ES-I3 (cell line): ENCODE results near the gene MAML1.

ENCODE experiments used
- H3K36me3 ChIP-seq: 2 replicates; pipeline ENCODE4 v1.6.1; 2013; ENCODE audit warnings: mild to moderate bottlenecking, low read length, control low read depth, moderate library complexity; ENCODE audit not compliant: insufficient read depth
- H3K4me1 ChIP-seq: 2 replicates; pipeline ENCODE4 v1.6.1; 2013; ENCODE audit warnings: mild to moderate bottlenecking, control low read depth, low read length; ENCODE audit not compliant: insufficient read depth
- H3K9ac ChIP-seq: 2 replicates; pipeline ENCODE4 v1.6.1; 2013; ENCODE audit warnings: low read depth, mild to moderate bottlenecking, low read length, moderate library complexity
- H3K9me3 ChIP-seq: 2 replicates; pipeline ENCODE4 v1.6.1; 2013; ENCODE audit warnings: mild to moderate bottlenecking, low read length, moderate library complexity; ENCODE audit not compliant: control insufficient read depth, insufficient read depth

Gene MAML1

DNA sequence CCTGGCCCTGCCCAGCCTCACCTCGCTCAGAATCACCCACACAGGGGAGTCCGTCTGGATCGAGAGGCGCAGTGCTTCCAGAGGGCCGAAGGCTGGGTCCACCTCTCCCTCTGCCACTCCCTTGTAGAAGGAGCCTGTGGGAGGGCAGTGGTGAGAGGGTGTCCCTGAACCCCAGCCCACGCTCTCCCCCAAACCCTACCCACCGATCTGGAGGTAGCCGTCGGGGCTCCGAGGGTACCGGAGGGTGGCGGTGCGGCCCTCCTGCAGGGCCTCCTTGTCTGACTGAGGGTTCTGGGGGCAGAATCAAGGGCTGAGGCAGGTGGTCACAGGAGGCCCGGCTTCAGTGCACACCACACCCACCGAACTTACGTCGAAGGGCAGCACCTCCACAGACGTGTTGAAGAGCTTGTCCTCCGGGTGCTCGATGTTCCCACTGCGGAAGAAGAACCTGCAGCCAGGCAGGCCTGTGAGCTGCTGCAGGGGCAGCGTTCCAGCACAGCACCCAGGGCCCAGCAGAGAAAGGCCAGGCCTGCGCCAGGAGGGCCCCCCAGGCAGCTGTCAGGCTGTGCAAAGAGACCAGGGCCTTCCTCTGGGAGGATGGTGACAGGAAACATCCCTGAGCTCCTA, 65.6 kb downstream of the MAML1 start:
- Histone ChIP-seq H3K9me3 (no peaks in the 10 kb centered on the region), H3K9ac (no peak overlapping the region), H3K36me3 (no peaks in the 10 kb centered on the region), H3K4me1 (peaks cover 14% of the 10 kb centered on the region)

DNA sequence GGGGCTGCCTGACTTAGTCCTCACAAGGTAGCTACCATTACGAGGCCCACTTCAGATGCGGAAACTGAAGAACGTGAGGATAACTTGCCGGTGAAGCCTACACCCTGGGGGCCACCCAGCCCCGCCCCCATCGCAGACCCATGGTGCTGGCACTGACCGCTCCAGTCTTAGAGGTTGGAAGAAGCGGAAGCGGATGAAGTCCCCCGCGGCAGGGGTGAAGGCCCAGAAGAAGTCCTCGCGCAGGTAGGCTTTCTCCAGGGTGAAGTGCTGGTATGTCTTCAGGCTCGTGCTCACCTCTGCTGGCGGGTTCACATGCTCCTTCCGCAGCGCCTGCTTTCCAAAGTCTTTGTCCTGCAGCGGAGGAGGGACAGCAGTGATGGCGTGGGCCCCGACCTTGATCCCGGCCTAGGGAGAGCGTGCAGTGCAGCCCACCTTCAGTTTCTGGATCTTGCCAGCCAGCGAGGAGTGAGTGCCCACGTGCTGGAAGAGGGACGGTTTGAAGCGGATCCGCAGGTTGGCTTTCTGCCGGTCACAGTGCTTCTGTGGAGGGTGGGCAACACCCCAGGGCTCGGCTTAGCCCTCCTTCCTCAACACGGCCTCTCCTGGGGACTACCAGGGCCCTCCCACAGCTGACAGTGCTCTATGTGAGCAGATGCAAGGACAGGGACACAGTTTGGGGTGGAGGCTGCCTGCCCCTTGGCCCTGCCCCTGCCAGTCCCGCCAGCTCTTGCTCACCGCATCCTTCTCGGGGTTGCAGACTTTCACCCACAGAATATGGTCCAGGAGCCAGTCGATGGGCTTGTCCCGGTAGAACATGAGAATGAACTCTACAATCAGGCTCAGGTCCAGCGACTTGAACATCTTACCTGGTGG, 66.4 kb downstream of the MAML1 start:
- Histone ChIP-seq H3K4me1 (peaks cover 15% of the 10 kb centered on the region), H3K9ac (no peak overlapping the region), H3K9me3 (no peaks in the 10 kb centered on the region), H3K36me3 (no peaks in the 10 kb centered on the region)

DNA sequence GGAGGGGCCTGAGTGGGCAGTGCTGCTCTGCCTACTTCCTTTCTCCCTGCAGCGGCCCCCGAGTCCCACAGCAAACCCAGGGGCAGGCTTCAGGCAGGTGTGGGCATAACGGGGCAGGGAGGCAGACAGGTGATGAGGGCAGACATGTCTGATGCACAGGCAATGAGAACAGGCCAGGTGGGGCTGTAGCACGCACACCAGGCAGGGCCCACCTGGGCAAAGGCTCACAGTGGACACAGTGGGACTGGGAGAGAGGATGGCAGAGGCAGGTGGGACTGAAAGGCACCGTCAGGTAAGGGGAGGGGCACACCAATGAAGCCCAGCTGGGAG, 67.0 kb downstream of the MAML1 start:
- Histone ChIP-seq H3K36me3 (no peaks in the 10 kb centered on the region), H3K4me1 (peaks cover 10% of the 10 kb centered on the region), H3K9me3 (no peaks in the 10 kb centered on the region), H3K9ac (no peak overlapping the region)

DNA sequence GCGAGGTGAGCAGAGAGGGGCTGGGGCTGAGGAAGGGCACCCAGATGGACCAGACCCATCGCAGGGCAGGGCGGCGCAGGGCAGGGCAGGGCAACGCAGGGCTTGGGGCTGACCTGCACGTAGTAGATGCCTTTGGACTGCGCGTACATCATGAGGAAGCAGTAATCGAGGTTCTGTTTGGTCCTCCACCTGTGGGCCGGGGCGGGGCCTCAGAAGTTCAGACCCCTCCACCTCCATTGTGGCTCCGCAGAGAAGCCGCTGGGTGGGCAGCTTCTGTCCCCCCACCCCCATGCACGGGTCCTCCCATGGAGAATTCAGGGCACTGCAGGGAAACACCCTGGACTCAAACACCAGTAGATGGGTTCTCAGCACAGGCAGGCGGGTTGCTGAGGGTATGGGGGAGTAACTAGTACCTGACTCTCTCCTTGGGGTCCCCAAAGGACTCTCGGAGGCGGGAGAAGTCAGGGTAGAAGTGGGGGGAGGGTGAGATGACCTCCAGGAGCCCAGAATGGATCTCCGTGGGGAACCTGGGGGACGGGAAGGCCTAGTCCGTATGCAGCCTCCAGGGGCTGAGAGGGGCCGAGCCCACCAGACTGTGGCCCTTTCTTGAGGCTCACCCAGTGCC, 67.6 kb downstream of the MAML1 start:
- peaks cover 9% of the 10 kb centered on the region for H3K4me1 ChIP-seq
- no peaks in the 10 kb centered on the region for H3K9me3 ChIP-seq
- no peaks in the 10 kb centered on the region for H3K36me3 ChIP-seq
- H3K9ac ChIP-seq = no peak overlapping the region

DNA sequence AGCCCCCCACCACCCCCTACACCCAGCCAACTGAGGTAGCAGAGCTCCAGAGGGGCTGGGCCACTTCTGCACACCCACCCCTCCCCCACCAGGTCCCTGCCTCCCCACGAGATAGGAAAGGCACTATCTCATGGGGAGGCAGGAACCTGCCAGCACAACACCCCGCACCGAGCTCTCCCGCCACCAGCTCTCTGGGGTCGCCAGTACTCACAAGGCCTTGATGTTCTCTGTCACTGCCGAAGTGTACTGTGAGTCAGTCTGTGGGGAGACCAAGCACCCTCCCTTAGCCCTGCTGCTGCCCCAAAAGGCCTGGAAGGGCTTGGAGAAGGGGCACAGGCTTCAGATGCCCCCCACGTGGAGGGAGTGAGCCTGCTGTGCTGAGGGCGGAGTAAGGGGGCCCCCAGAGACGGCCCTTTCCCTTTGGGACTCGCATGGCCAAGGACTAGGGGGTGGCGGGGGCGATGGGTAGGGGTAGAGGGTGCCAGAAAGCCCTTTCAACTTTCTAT, 68.1 kb downstream of the MAML1 start:
- H3K9ac ChIP-seq = no peak overlapping the region
- peaks cover 9% of the 10 kb centered on the region for H3K4me1 ChIP-seq
- H3K36me3 ChIP-seq = no peaks in the 10 kb centered on the region
- no peaks in the 10 kb centered on the region for H3K9me3 ChIP-seq

DNA sequence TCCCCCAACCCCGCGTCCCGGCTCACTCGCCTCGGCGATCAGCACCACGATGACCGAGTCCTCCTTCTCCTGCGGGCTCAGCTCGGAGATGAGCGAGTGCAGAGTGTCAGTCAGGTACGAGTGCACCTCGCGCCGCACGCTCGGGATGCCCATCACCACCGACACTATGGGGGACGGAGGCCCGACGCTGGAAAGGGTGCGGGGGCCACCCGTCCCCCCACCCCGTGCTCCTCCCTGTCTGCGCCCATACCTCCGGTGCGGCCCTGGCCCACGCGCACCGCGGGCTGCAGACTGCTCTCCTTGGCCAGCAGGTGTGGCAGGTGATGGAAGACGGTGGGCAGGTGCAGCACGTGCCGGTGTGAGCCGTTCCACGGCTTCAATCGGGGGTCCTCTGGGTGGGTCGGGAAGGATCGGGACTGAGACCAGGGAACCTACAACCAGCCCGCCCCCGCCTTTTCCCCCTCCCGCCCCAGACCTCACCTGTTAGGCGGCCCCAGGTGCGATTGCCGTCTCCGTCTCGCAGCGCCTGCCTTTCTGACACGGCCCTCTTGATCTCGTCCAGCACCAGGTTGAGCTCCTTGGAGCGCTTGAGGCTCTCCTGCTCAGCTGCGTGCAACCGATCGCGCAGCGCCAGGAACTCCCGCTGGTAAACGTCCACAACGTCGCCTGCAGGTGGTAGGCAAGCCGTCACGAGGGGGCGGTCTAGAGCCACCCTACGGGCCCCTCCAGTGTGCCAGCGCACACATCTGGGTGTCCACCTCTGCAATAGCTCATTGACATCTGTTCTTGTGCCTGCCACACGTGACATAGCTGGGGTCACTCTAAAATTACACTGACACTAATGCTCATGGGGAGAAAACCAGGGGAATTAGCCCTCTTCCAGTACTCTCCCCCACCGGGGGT, 68.9 kb downstream of the MAML1 start:
- H3K9me3 ChIP-seq = no peaks in the 10 kb centered on the region
- H3K36me3 ChIP-seq = no peaks in the 10 kb centered on the region
- H3K4me1 ChIP-seq = peaks cover 9% of the 10 kb centered on the region
- H3K9ac ChIP-seq = no peak overlapping the region

DNA sequence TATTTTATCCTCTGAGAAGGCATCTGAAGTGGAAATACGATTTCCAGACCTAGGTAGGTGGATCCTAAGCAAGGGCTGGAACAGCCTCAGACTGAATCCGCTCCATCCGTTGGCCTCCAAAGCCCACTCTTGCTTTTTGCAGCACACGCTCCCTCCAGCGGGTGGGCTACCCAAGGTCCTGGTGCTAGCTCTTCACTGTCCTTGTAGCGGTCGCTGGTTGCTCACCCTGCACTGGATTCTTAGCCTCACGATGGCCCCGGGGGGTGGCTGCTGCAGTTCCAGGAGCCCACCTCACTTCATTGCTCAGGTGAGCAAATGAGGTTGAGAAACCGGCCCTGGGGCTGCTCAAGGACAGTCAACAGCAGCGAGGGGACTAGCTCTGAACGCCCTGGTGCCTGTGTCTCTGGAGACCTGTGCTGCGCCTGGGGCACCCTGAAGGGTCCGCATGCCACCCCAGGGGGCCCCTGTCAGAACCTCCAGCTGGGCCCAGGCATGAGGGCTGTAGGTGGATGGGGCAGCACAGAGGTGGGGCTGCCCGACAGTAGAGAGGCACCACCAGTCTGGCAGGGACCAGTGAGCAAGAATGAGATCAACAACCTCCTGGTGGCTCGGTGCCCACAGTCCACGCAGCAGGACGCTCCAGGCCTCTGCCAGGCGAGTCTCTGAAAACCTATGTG, 69.7 kb downstream of the MAML1 start:
- peaks cover 9% of the 10 kb centered on the region for H3K4me1 ChIP-seq
- no peaks in the 10 kb centered on the region for H3K36me3 ChIP-seq
- H3K9ac ChIP-seq = no peak overlapping the region
- no peaks in the 10 kb centered on the region for H3K9me3 ChIP-seq

DNA sequence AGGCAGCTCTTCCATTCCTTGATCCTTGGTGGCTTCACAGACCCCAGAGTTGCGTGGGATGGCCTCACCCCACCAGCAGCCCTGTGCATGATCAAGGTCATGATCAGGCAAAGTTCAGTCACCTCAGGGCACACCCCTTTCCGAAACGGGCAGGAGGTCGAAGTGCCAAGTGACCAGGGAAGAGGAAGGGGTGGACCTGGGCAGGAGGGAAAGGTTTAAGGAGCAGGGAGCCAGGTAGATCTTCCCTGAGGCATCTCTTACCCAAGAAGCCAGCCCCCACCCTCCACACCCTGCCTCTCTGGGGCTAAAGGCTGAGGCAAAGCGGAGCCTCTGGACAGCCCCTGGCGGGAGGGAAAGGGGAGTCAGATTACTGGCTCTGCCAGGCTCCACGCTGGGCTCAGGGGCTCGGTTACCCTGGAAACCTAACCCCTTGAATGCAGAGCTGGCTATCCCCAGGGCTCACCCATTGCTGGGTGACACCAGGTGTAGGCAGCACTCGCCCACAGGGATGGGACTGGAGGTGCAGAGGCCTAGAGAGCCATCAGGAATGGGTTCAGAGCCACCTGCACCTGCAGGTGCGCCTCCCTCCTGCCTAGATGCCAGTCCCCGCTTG, 70.4 kb downstream of the MAML1 start:
- Histone ChIP-seq H3K9ac (no peak overlapping the region), H3K9me3 (no peaks in the 10 kb centered on the region), H3K4me1 (peaks cover 9% of the 10 kb centered on the region), H3K36me3 (no peaks in the 10 kb centered on the region)

DNA sequence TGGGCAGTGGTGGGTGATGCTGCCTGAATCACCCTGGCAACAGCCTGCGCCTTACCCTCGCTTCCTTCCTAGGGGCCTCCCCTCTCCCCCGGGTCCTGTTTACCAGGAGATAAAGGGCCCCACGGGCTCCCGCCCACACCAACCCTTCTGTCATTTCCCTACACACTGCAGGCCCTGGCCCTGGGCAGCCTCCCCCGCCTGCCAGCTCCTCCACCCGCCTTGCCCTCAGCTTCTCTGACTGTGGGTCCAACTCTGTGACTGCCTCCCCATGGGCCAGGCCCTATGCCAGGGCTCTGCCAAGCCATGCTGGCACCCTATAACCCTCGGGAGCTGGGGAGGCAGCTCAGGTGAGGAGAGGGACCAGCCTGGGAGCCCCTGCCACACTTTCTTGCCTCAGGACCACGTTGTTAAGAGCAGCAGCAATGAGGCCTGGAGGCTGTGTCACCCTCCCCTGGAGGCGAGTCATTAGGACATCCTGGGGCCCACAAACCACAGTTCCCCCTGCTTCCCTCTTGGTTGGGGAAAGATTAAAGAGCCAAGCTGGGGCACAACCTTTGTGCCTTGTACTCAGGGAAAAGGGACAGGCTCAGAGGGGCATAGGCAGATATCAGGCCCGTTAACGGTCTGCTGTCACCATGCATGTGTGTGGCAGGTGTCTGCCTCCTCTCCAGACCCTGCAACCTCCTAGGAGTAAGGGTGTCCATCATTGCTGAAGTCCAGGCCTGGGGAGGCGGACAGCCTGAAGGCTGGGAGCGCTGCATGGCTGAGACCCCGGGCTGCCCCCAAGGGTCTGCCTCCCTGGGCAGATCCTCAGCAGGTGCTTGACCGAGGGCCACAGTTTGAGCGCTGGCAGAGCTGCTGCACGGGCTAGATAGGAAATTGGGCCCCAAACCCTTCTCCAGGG, 71.3 kb downstream of the MAML1 start:
- H3K36me3 ChIP-seq = no peaks in the 10 kb centered on the region
- H3K9ac ChIP-seq = no peak overlapping the region
- H3K4me1 ChIP-seq = peaks cover 9% of the 10 kb centered on the region
- no peaks in the 10 kb centered on the region for H3K9me3 ChIP-seq

DNA sequence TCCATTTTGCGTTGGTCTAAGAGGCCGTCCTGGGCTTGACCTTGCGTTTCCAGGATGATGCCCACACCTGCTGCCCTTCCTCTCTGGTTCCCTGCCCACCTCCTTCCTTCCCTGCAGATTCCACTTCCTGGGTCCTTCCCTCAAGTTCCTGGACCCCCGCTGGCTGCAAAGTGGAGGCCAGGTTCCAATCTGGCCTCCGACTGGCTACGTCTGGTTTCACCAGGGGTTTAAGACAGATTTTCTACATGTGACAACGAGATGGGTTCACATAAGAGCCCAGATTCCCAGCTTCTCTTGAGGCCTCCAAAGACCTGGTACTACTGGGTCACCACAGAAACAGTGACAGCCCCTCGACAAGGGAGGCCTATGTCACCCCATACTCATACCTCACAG, 71.9 kb downstream of the MAML1 start:
- H3K9ac ChIP-seq = no peak overlapping the region
- peaks cover 9% of the 10 kb centered on the region for H3K4me1 ChIP-seq
- H3K9me3 ChIP-seq = no peaks in the 10 kb centered on the region
- no peaks in the 10 kb centered on the region for H3K36me3 ChIP-seq

DNA sequence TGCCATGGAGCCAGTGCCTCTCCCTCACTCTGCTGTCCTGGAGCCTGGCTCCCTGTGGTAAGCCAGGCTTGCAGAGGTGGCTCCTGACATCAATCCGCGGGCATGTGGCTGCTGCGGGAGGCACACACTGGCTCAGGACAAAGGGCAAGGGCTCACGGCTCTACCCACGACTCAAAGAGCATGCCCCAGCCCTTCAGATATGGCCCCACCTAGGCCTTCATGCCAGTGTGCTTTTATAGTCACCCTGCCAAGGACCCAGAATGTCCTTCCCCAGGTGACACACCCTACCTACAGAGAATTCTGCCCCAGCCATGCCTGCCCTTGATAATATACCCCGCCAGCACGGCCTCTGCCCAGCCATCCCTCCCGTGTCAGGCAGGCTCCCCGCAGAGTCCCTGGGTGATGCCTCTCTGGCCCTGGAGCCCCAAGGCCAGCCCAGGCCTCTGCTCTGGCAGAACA, 72.5 kb downstream of the MAML1 start:
- H3K4me1 ChIP-seq = peaks cover 9% of the 10 kb centered on the region
- no peaks in the 10 kb centered on the region for H3K36me3 ChIP-seq
- H3K9me3 ChIP-seq = no peaks in the 10 kb centered on the region
- H3K9ac ChIP-seq = peak overlapping the region; percentile 88

DNA sequence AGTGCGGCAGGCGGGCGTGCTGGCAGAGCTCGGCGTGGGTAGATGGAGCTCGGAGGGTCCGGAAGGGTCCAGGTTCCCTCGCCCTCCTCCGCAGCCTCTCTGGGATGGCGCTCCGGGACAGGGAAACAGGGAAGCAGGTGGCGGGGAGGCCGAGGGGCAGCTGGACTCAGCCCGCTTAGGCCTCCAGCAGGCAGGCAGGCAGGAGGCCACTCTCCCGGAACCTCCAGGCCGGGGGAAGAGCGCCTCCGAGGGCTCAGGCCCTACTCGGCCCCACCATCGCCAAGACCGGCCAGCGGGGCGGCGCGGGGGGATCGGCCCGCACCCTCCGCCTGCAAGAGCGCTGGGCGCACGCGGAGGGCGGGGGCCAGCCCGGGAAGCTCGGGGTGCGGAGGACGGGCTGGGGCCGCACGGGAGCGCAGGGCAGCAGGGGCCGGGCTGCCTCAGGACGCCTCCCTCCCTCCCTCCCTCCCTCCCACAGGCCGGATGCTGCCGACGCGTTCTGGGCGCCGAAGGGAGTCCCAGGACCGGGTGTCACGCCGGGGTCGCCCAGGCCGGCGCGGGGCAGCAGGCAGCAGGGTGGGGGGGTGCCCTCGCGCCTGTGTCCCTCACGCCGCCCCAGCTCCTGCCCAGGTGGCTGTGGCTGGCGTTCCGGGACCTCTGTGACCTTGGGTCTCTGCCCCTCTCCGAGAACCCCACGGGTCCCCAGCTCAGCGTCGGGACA, 73.1 kb downstream of the MAML1 start:
- H3K36me3 ChIP-seq = no peaks in the 10 kb centered on the region
- H3K4me1 ChIP-seq = peaks cover 9% of the 10 kb centered on the region
- H3K9me3 ChIP-seq = no peaks in the 10 kb centered on the region
- H3K9ac ChIP-seq = peak overlapping the region; percentile 88
